Vagina (tissue), 2 donors: Measurements from ENCODE around the gene PLXDC1. TPM values are rescaled to one million over a fixed set of nuclear protein-coding genes. Genes with fewer than 3 reads are reported as not detected.

ENCODE experiments used
- DNase-seq, 2 donors: peaks; one replicate each; pipeline ENCODE4 v3.0.0-alpha.2; 2017; ENCODE audit errors: extremely low spot score in 2 of 2
- H3K27ac ChIP-seq: fragments of 200-600 bp; sonication (generic); one replicate; pipeline ENCODE4 v1.5.1; 2019
- H3K27me3 ChIP-seq: fragments of 200-600 bp; sonication (generic); one replicate; pipeline ENCODE4 v1.5.1; 2019
- H3K36me3 ChIP-seq, 2 donors: fragments of 200-600 bp; sonication (generic); one replicate each; pipeline ENCODE4 v1.5.1; 2017 to 2019
- H3K4me1 ChIP-seq: fragments of 200-600 bp; sonication (generic); one replicate; pipeline ENCODE4 v1.5.1; 2019
- H3K4me3 ChIP-seq, 2 donors: fragments of 200-600 bp; sonication (generic); 1 replicate in 1 of 2; 2 replicates in 1 of 2; pipeline ENCODE4 v1.5.1; 2016 to 2019
- H3K9me3 ChIP-seq: fragments of 200-600 bp; sonication (generic); one replicate; pipeline ENCODE4 v1.5.1; 2019
- POLR2A ChIP-seq, 2 donors: fragments of 450-650 bp; IDR thresholded peaks; one replicate each; pipeline ENCODE4 v1.6.1; 2017; ENCODE audit warnings: antibody characterized with exemption in 2 of 2, mild to moderate bottlenecking in 2 of 2, moderate library complexity in 2 of 2
- POLR2AphosphoS5 ChIP-seq, 2 donors: sonication (generic); formaldehyde crosslinking; IDR thresholded peaks; one replicate each; pipeline ENCODE4 v1.9.0; 2017; ENCODE audit warnings: antibody characterized with exemption in 2 of 2, mild to moderate bottlenecking in 2 of 2, low read depth in 1 of 2; ENCODE audit not compliant: insufficient read depth in 1 of 2
- intact Hi-C: fragments of 100-400 bp; cut with DNase I; formaldehyde crosslinking; loops from one replicate; pipeline ENCODE4 v1.15.1; 2023
- total RNA-seq: library from RNA; depleted of rRNA; stranded (reverse); fragments of >200 nt; gene quantifications from one replicate; pipeline ENCODE4 v1.2.3, GENCODE V29; 2016
- TF ChIP-seq, protein P1 (sequence below), 3 experiments: fragments of 450-650 bp in 2 of 3; fragments of 200-600 bp in 1 of 3; sonication (generic) in 1 of 3; IDR thresholded peaks; one replicate each; pipeline ENCODE4 v1.5.1; 2017 to 2019; ENCODE audit warnings: antibody characterized with exemption in 3 of 3, mild to moderate bottlenecking in 2 of 3, moderate library complexity in 2 of 3

The PLXDC1 gene
- total RNA-seq, 1 donor from 2014 or later = 6.6 TPM

DNA sequence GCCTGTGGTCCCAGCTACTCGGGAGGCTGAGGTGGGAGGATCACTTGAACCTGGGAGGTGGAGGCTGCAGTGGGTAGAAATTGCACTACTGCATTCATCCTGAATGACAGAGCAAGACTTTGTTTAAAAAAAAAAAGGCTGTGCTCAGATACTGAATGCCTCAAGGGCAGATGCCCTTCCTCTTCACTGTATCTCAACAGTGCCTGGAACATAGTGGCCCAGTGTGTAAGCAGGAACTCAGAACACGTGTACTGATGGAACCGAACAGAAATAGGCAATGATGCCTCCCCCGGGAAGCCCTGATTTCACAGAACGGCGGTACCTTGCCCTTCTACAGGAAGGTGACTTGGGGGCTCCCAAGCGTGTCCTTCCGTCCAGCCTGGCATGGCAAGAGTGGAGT lies 46.8 kb downstream of the PLXDC1 start:
- Histone ChIP-seq H3K4me1 (peaks cover 8% of the 10 kb centered on the region), H3K9me3 (no peaks in the 10 kb centered on the region), H3K27ac (no peak overlapping the region), H3K27me3 (no peaks in the 10 kb centered on the region), H3K36me3 (no peaks in the 10 kb centered on the region), H3K4me3 (no peak overlapping the region)
- intact Hi-C loops = loop anchor here (5.0 kb wide), 1 partner anchor 1262 kb away; no protein-coding TSS in a partner anchor
- TF ChIP-seq POLR2AphosphoS5 (IDR thresholded peaks at IDR 0.05; ENCODE audit: insufficient read depth in 1 of 2, low read depth in 1 of 2) (no peak), POLR2A (IDR thresholded peaks at IDR 0.05) (no peak)
- TF ChIP-seq, protein P1, sequence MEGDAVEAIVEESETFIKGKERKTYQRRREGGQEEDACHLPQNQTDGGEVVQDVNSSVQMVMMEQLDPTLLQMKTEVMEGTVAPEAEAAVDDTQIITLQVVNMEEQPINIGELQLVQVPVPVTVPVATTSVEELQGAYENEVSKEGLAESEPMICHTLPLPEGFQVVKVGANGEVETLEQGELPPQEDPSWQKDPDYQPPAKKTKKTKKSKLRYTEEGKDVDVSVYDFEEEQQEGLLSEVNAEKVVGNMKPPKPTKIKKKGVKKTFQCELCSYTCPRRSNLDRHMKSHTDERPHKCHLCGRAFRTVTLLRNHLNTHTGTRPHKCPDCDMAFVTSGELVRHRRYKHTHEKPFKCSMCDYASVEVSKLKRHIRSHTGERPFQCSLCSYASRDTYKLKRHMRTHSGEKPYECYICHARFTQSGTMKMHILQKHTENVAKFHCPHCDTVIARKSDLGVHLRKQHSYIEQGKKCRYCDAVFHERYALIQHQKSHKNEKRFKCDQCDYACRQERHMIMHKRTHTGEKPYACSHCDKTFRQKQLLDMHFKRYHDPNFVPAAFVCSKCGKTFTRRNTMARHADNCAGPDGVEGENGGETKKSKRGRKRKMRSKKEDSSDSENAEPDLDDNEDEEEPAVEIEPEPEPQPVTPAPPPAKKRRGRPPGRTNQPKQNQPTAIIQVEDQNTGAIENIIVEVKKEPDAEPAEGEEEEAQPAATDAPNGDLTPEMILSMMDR (IDR thresholded peaks at IDR 0.05) = no peak
- no peak for DNase-seq

GRCh38 chr17:39104046-39104445 lies 47.4 kb downstream of the PLXDC1 start:
- TF ChIP-seq POLR2A (IDR thresholded peaks at IDR 0.05) = no peak
- TF ChIP-seq POLR2AphosphoS5 (IDR thresholded peaks at IDR 0.05; ENCODE audit: insufficient read depth in 1 of 2, low read depth in 1 of 2) = no peak
- TF ChIP-seq, protein P1 (IDR thresholded peaks at IDR 0.05) = no peak
- Histone ChIP-seq H3K27ac (no peak overlapping the region), H3K27me3 (no peaks in the 10 kb centered on the region)

GRCh38 chr17:39101091-39101490 lies 50.3 kb downstream of the PLXDC1 start:
- H3K36me3 ChIP-seq = no peaks in the 10 kb centered on the region
- intact Hi-C loops = loop anchor here (5.0 kb wide), 1 partner anchor 1259 kb away; no protein-coding TSS in a partner anchor
- no peak overlapping the region for H3K27ac ChIP-seq
- TF ChIP-seq POLR2A (IDR thresholded peaks at IDR 0.05) = no peak
- no peak for TF ChIP-seq POLR2AphosphoS5 (IDR thresholded peaks at IDR 0.05; ENCODE audit: insufficient read depth in 1 of 2, low read depth in 1 of 2)
- TF ChIP-seq, protein P1 (IDR thresholded peaks at IDR 0.05) = no peak
- no peak overlapping the region for H3K4me3 ChIP-seq
- no peaks in the 10 kb centered on the region for H3K9me3 ChIP-seq
- no peak for DNase-seq
- H3K4me1 ChIP-seq = peaks cover 20% of the 10 kb centered on the region
- no peaks in the 10 kb centered on the region for H3K27me3 ChIP-seq

More at GRCh38 chr17:39104046-39104445, 47.4 kb downstream of the PLXDC1 start:
- DNase-seq = no peak
- Histone ChIP-seq H3K4me3 (no peak overlapping the region), H3K4me1 (peaks cover 12% of the 10 kb centered on the region), H3K9me3 (no peaks in the 10 kb centered on the region), H3K36me3 (no peaks in the 10 kb centered on the region)
- intact Hi-C loops = loop anchor here (5.0 kb wide), 1 partner anchor 1262 kb away; no protein-coding TSS in a partner anchor

DNA sequence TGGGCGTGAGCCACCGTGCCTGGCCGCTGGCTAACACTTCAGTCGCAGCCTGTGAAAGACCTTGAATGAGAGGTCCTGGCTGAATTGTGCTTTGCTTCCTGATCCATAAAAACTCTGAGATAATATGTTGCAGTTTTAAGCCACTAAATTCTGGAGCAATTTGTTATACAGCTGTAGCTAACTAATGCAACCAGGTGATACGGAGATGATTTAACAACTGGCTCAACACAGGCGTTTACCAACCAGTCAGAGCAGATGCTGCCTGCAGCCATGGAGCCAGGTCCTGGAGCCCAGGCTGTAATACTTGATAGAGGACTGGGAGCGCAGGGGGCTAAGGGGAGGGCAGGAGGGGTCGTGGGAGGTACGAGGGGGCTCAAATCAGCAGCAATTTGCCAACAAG lies 50.9 kb downstream of the PLXDC1 start:
- Histone ChIP-seq H3K9me3 (no peaks in the 10 kb centered on the region), H3K27me3 (no peaks in the 10 kb centered on the region), H3K4me3 (no peak overlapping the region), H3K27ac (peak overlapping the region; percentile 45), H3K36me3 (no peaks in the 10 kb centered on the region), H3K4me1 (peaks cover 23% of the 10 kb centered on the region)
- DNase-seq = no peak
- intact Hi-C loops = loop anchor here (5.0 kb wide), 1 partner anchor 1258 kb away; no protein-coding TSS in a partner anchor
- TF ChIP-seq POLR2AphosphoS5 (IDR thresholded peaks at IDR 0.05; ENCODE audit: insufficient read depth in 1 of 2, low read depth in 1 of 2) (no peak), POLR2A (IDR thresholded peaks at IDR 0.05) (no peak)
- TF ChIP-seq, protein P1 (IDR thresholded peaks at IDR 0.05) = no peak

- Histone ChIP-seq H3K4me1 (peaks cover 31% of the 10 kb centered on the region), H3K27me3 (no peaks in the 10 kb centered on the region), H3K27ac (peak overlapping the region; percentile 45), H3K4me3 (no peak overlapping the region), H3K9me3 (no peaks in the 10 kb centered on the region), H3K36me3 (no peaks in the 10 kb centered on the region)
- no peak for TF ChIP-seq POLR2A (IDR thresholded peaks at IDR 0.05)
- no peak for TF ChIP-seq POLR2AphosphoS5 (IDR thresholded peaks at IDR 0.05; ENCODE audit: insufficient read depth in 1 of 2, low read depth in 1 of 2)
- TF ChIP-seq, protein P1 (IDR thresholded peaks at IDR 0.05) = no peak
- no peak for DNase-seq
- intact Hi-C loops = loop anchor here (5.0 kb wide), 1 partner anchor 1257 kb away; no protein-coding TSS in a partner anchor
Measured at GRCh38 chr17:39099663-39100286, 51.7 kb downstream of the PLXDC1 start.
